ENCODE measurements around the gene TP53TG5. TPM values are rescaled to one million over a fixed set of nuclear protein-coding genes. Genes with fewer than 3 reads are reported as not detected.

TP53TG5 gene
- total and polyA plus RNA-seq, 2 experiments from 2014 or later: not detected

- TF ChIP-seq ZNF462 (CRISPR knock-in tag; IDR thresholded peaks at IDR 0.05) (no peak), STAT1 (IDR thresholded peaks at IDR 0.05; ENCODE audit: unreplicated experiment) (no peak), EZH2 (IDR thresholded peaks at IDR 0.05; ENCODE audit: low read depth, unreplicated experiment) (no peak), NANOG (IDR thresholded peaks at IDR 0.05; ENCODE audit: borderline replicate concordance) (no peak)
Observed at GRCh38 chr20:45377269-45377668, 856 bp downstream of the TP53TG5 start (continued).

- H3K27ac ChIP-seq (ENCODE audit: low read depth): no peak overlapping the region
- Mint-ChIP-seq H3K4me1 (peaks cover 14% of the 10 kb centered on the region), H3K36me3 (ENCODE audit: low read depth) (no peaks in the 10 kb centered on the region), H3K9me3 (no peaks in the 10 kb centered on the region), H3K27me3 (ENCODE audit: insufficient read depth, low read depth, poor library complexity) (peaks cover 11% of the 10 kb centered on the region), H3K27ac (no peak overlapping the region), H3K4me3 (no peak overlapping the region; the same call in 2 of the 3 replicates)
- H3K4me3 ChIP-seq: no peak overlapping the region
- no peaks in the 10 kb centered on the region for H3K9me2 ChIP-seq (ENCODE audit: insufficient read depth)
- no peak for DNase-seq (ENCODE audit: low spot score)
- H3K79me2 ChIP-seq (replicated peaks; ENCODE audit: insufficient read depth): no peaks in the 10 kb centered on the region
- no peak overlapping the region for H3K4me2 ChIP-seq
- H3K36me3 ChIP-seq (ENCODE audit: insufficient read depth): no peaks in the 10 kb centered on the region
- no peaks in the 10 kb centered on the region for H4K20me1 ChIP-seq (replicated peaks; ENCODE audit: insufficient read depth)
- H3K27me3 ChIP-seq (ENCODE audit: insufficient read depth): peaks cover 18% of the 10 kb centered on the region
- no peak for ATAC-seq
- TF ChIP-seq REST (IDR thresholded peaks at IDR 0.05; ENCODE audit: unreplicated experiment): no peak
- no peak for TF ChIP-seq EZH2phosphoT487 (IDR thresholded peaks at IDR 0.05; ENCODE audit: unreplicated experiment)
- TF ChIP-seq, protein P1, sequence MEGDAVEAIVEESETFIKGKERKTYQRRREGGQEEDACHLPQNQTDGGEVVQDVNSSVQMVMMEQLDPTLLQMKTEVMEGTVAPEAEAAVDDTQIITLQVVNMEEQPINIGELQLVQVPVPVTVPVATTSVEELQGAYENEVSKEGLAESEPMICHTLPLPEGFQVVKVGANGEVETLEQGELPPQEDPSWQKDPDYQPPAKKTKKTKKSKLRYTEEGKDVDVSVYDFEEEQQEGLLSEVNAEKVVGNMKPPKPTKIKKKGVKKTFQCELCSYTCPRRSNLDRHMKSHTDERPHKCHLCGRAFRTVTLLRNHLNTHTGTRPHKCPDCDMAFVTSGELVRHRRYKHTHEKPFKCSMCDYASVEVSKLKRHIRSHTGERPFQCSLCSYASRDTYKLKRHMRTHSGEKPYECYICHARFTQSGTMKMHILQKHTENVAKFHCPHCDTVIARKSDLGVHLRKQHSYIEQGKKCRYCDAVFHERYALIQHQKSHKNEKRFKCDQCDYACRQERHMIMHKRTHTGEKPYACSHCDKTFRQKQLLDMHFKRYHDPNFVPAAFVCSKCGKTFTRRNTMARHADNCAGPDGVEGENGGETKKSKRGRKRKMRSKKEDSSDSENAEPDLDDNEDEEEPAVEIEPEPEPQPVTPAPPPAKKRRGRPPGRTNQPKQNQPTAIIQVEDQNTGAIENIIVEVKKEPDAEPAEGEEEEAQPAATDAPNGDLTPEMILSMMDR (conservative IDR thresholded peaks at IDR 0.05; ENCODE audit: low read depth in 2 of 2): no peak
- TF ChIP-seq ETS1 (IDR thresholded peaks at IDR 0.05): no peak
- H3K4me1 ChIP-seq (ENCODE audit: insufficient read depth): peaks cover 10% of the 10 kb centered on the region; the same call in 1 of the 2 replicates
- H2AFZ ChIP-seq: no peak overlapping the region
- H3F3A ChIP-seq (replicated peaks; ENCODE audit: low read depth): no peaks in the 10 kb centered on the region
Observed at GRCh38 chr20:45374966-45375365, 3.2 kb downstream of the TP53TG5 start.

All from GM23338 (cell line).